Rectal smooth muscle tissue (tissue), 1 donor: ENCODE results near the gene IL24.

ENCODE experiments used
- H3K27ac ChIP-seq: one replicate; pipeline ENCODE4 v1.7.0; 2013; ENCODE audit warnings: low read depth, low read length, inconsistent platforms
- H3K27me3 ChIP-seq: one replicate; pipeline ENCODE4 v1.7.0; 2013; ENCODE audit warnings: low read length; ENCODE audit not compliant: control insufficient read depth, insufficient read depth
- H3K36me3 ChIP-seq: one replicate; pipeline ENCODE4 v1.7.0; 2013; ENCODE audit warnings: low read length; ENCODE audit not compliant: control insufficient read depth, insufficient read depth
- H3K4me1 ChIP-seq: one replicate; pipeline ENCODE4 v1.7.0; 2013; ENCODE audit warnings: low read length; ENCODE audit not compliant: control insufficient read depth, insufficient read depth
- H3K4me3 ChIP-seq: one replicate; pipeline ENCODE4 v1.7.0; 2013; ENCODE audit warnings: low read length
- H3K9ac ChIP-seq: one replicate; pipeline ENCODE4 v1.7.0; 2013; ENCODE audit warnings: low read length

Gene IL24

DNA sequence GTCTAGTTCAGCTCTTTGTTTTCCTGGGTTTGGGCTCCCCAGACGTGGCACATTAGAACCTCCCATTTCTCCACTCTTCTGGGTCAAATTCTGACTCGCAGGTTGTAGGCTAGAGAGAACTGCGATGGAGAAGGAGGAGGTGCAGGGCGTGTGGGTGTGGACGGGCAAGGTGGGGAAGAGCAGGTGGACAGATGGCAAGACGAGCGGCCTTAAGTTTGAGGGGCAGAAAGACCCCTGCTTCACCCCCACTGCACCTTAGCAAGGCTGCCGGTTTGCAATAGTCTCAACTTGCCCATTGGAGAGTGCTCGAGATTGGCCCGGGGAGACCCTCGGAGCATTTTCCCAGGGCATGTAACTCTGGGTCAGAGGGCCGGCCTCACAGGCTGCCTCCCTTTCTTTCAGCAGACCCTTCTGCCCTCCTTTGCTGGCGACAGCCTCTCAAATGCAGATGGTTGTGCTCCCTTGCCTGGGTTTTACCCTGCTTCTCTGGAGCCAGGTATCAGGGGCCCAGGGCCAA lies 1.7 kb downstream of the IL24 start:
- no peak overlapping the region for H3K9ac ChIP-seq
- no peak overlapping the region for H3K27ac ChIP-seq
- H3K36me3 ChIP-seq, result no peaks in the 10 kb centered on the region
- no peaks in the 10 kb centered on the region for H3K27me3 ChIP-seq
- H3K4me1 ChIP-seq, result no peaks in the 10 kb centered on the region
- H3K4me3 ChIP-seq, result no peak overlapping the region

DNA sequence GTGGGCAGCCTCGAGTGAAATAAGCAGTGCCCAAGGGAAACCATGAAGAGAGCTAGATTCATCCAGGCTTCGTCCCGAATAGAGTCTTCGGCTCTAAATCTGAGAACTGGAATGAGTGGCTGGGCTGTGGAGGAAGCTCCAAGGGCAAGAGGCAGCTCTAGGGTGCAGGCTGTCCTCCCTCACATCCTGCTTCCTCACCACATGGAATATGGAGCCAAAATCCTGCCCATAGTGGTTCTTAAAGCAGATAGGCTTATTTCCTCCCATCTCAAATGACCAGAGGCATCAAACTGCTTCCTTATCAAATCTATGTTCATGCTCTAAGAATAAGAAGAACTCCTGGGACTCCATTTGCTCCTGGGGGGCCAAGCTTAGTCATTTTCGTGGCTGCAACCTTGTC lies 2.5 kb downstream of the IL24 start:
- Histone ChIP-seq H3K9ac (no peak overlapping the region), H3K36me3 (no peaks in the 10 kb centered on the region), H3K27ac (no peak overlapping the region), H3K27me3 (no peaks in the 10 kb centered on the region), H3K4me1 (no peaks in the 10 kb centered on the region), H3K4me3 (no peak overlapping the region)

DNA sequence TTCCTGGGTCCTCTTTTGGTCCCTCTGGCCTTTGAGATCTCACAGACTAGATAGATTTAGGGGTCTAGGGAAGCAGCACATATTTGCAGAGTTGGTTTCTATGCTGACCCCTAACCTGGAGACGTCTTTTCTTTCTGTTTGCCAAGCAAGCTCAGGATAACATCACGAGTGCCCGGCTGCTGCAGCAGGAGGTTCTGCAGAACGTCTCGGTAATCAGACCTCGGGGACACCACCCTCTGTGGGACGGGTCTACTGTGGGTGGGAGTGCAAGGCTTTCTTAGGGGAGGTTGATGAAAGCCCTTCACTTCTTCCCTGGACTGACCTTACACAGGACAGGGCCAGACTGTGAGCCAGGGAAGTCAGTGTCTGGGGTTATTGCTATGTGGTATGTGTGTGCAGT lies 2.9 kb downstream of the IL24 start:
- no peak overlapping the region for H3K4me3 ChIP-seq
- no peak overlapping the region for H3K27ac ChIP-seq
- H3K9ac ChIP-seq, result no peak overlapping the region
- no peaks in the 10 kb centered on the region for H3K27me3 ChIP-seq
- no peaks in the 10 kb centered on the region for H3K4me1 ChIP-seq
- H3K36me3 ChIP-seq, result no peaks in the 10 kb centered on the region

DNA sequence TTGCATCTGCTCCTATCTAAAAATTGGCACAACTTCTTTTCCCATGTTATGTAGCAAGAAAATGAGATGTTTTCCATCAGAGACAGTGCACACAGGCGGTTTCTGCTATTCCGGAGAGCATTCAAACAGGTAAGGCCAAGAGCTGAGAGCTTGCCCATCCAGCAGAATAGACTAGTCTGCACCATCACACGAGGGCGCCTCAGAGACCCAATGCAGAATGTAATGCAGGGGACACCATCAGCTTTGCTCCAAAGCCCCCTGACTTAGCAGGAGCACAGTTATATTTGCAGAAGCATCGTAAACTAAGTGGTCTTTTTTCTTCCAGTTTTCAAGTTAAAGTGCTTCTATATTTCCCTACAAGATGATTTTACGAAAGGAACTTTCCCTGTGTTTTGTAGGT lies 4.7 kb downstream of the IL24 start:
- Histone ChIP-seq H3K9ac (no peak overlapping the region), H3K27me3 (no peaks in the 10 kb centered on the region), H3K4me3 (no peak overlapping the region), H3K27ac (no peak overlapping the region), H3K36me3 (no peaks in the 10 kb centered on the region), H3K4me1 (no peaks in the 10 kb centered on the region)

DNA sequence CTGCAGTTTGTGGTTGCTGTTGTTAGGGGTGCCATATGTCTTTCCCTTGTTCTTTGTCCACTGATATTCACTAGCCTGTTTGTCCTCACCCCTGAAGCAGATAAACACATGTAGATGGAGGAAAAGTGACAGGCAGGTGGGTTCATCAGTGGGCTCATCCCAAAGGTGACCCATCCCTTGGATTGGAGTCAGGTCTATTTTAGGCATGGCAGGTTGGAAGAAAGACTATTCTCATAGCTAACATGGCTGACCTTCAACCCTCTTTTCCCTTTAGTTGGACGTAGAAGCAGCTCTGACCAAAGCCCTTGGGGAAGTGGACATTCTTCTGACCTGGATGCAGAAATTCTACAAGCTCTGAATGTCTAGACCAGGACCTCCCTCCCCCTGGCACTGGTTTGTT lies 5.5 kb downstream of the IL24 start:
- Histone ChIP-seq H3K9ac (no peak overlapping the region), H3K36me3 (no peaks in the 10 kb centered on the region), H3K4me1 (no peaks in the 10 kb centered on the region), H3K4me3 (no peak overlapping the region), H3K27ac (no peak overlapping the region), H3K27me3 (no peaks in the 10 kb centered on the region)

DNA sequence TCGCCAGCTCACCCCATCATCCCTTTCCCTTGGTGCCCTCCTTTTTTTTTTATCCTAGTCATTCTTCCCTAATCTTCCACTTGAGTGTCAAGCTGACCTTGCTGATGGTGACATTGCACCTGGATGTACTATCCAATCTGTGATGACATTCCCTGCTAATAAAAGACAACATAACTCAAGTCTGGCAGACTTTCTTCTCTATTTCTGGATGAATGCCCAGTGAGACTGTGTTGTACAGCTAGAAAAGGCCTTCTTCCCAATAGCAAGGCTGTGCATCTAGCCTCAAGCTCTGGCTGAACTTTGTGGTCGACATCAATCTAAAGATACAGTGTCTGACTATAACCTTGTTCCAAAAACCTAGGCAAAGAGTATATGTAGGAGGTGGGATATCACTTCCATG lies 6.4 kb downstream of the IL24 start:
- Histone ChIP-seq H3K36me3 (no peaks in the 10 kb centered on the region), H3K27me3 (no peaks in the 10 kb centered on the region), H3K4me1 (no peaks in the 10 kb centered on the region), H3K9ac (no peak overlapping the region), H3K27ac (no peak overlapping the region), H3K4me3 (no peak overlapping the region)

DNA sequence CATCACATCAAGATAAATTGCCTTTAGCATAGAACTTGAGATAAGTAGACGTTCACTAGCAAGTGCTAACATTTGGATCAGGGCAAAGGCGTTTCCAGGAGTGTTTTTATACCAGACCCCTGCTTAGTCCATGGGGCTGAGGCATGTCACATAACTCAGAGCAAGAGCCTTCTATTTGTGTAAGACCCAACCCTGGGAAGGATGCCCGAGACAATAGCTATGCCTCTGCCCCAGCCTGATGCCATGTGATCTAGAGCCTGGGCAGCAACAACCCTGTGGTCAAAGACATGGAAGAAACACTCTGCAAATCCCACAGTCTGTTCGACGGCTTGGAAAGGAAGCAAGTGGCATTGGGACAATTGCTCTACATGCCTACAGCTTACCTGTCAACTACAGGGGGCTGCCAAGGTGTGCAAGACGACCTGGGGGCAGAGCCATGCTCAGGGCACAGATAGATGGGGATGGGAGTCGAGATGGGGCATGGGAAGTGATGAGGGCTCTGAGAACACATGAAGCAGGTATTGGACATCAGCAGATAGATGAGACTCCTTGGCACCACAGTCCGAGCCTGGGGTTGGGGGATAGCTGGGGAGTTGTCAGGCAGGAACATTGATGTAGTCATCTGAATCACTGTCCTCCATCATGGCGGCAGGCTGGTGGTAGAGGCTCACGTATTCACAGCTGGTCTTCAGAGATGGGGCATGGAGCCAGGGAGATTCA lies 7.3 kb downstream of the IL24 start:
- Histone ChIP-seq H3K27ac (no peak overlapping the region), H3K9ac (no peak overlapping the region), H3K27me3 (peaks cover 1% of the 10 kb centered on the region), H3K4me3 (no peak overlapping the region), H3K36me3 (no peaks in the 10 kb centered on the region), H3K4me1 (no peaks in the 10 kb centered on the region)

DNA sequence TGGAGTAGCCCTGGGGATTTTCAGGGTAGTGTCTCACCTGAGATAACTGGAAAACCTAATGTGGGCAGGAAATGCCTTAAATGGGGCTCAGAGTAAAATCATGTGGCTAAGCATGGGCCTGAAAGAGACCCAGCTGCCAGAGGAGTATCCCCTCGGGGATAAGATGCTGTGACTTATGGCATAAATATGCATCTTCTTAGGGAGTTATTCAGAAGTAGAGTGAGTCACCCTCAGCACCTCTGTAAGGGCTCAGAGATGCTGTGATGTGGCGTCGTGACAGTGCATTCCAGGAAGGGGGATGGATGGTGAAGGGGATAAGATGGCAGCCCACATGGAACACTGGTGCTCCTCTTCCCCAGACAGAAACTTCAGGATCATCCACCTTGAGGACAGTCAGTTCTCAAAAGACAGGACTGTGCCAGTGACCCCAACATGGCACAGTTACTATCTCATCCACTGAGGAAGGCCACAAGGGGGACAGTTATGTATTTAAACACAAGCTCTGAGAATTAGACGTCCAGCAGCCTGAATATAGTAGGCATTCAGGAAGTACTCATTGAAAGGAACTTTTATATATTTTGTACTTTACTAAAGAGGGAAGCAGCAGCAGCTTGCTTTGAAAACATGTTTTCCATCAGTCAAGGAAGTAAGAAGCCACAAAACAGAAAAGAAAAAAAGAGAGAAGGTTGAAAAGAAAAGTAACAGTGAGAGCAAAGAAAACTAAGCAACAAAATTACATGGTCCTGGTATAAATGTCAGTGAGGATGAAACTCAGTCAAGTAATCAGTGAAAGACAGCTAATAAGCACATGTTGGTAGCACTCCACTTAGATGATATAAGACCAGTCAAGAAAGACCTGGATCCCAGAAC lies 8.3 kb downstream of the IL24 start:
- no peak overlapping the region for H3K4me3 ChIP-seq
- H3K9ac ChIP-seq, result no peak overlapping the region
- H3K27ac ChIP-seq, result no peak overlapping the region
- H3K27me3 ChIP-seq, result peaks cover 10% of the 10 kb centered on the region
- H3K4me1 ChIP-seq, result peaks cover 4% of the 10 kb centered on the region
- H3K36me3 ChIP-seq, result no peaks in the 10 kb centered on the region

DNA sequence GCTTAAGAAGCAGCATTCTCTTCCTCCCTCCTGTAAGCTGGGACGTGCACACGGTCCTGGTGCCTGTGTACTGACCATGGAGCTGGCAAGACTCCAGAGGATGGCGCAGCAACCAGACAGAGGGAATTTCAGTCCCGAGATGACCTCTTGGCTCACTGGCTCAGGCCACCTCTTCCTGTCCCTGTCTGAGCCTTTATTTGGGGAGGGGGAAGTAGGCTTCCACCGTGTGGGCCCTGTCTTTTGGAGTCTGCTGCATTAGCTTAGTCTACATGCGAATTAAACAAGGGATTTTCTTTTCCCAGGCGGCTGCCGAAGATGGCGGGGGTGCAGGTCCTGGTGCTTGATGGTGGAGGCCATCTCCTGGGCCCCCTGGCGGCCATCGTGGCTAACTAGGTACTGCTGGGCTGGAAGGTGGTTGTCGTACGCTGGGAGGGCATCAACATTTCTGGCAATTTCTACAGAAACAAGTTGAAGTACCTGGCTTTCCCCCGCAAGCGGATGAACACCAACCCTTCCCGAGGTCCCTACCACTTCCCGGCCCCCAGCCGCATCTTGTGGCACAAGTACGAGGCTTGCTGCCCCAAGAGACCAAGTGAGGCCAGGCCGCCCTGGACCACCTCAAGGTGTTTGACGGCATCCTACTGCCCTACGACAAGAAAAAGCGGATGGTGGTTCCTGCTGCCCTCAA lies 10.2 kb downstream of the IL24 start:
- H3K27ac ChIP-seq, result no peak overlapping the region
- H3K9ac ChIP-seq, result no peak overlapping the region
- H3K4me1 ChIP-seq, result peaks cover 4% of the 10 kb centered on the region
- peaks cover 10% of the 10 kb centered on the region for H3K27me3 ChIP-seq
- no peaks in the 10 kb centered on the region for H3K36me3 ChIP-seq
- no peak overlapping the region for H3K4me3 ChIP-seq

DNA sequence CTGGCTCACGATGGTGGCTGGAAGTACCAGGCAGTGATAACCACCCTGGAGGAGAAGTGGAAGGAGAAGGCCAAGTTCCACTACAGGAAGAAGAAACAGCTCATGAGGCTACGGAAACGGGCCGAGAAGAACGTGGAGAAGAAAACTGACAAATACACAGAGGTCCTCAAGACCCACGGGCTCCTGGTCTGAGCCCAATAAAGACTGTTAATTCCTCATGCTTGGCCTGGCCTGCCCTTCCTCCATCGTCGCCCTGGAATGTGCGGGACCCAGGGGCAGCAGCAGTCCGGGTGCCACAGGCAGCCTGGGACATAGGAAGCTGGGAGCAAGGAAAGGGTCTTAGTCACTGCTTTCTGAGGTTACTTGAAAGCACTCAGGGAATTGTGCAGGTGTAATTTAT lies 10.8 kb downstream of the IL24 start:
- peaks cover 4% of the 10 kb centered on the region for H3K4me1 ChIP-seq
- peaks cover 10% of the 10 kb centered on the region for H3K27me3 ChIP-seq
- H3K36me3 ChIP-seq, result no peaks in the 10 kb centered on the region
- H3K4me3 ChIP-seq, result no peak overlapping the region
- no peak overlapping the region for H3K27ac ChIP-seq
- no peak overlapping the region for H3K9ac ChIP-seq

DNA sequence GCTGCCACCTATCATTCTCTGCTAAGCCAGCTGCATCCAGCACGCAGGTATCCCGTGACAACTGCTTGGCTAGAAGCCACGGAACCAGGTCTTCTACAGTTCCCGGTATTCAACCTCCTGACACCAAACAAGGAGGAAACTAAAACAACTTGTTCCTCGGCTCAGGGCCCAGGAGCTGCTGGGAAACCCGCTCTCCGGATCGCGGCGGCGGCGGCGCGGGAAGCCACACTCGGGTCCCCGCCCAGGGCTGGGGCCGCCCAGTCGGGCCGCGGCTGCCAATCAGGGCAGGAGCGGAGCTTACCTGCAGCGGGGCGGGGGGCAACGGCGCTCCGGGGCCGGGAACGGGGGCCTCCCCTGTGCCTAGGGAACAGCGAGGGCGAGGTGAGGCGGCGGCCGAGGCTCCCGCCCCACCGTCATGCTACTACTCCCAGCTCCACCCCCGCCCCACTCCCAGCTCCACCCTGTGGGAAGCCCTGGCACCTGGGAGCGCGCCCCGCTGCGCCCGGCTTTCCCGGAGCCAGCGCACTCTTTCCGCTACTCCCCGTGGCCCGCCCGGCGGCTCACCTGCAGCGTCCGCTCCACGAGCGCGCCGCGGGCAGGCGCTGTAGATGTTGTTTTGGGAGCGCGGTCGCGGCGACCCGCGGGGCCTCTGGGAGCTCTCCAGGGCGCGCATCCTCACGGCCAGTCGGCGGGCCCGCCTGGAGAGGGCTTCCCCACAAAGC lies 12.1 kb downstream of the IL24 start:
- Histone ChIP-seq H3K27ac (no peak overlapping the region), H3K4me3 (peak overlapping the region; percentile 63), H3K36me3 (no peaks in the 10 kb centered on the region), H3K27me3 (peaks cover 10% of the 10 kb centered on the region), H3K9ac (no peak overlapping the region), H3K4me1 (peaks cover 4% of the 10 kb centered on the region)

DNA sequence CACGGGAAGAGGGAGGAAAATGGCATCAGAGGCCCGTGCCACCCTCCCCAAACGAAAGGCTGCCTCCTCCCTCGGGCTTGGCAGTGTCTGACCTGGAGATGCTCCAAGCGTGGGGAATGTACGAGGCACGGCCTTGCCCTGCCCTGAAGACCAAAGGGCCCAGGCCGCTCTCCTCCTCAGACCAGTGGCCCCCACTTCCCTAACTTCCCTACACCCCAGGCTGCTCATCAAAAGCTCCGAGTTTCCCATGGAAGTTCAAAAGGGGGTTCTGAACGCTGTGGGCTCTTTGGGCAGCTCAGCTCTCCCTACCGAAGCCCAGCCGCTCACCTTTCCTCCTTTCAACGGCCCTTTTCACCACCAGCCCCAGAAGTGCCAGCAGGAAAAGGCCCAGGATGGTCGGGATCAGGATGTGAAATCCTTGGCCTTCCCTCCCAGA lies 12.7 kb downstream of the IL24 start:
- Histone ChIP-seq H3K4me1 (peaks cover 4% of the 10 kb centered on the region), H3K27ac (no peak overlapping the region), H3K9ac (no peak overlapping the region), H3K27me3 (peaks cover 10% of the 10 kb centered on the region), H3K4me3 (peak overlapping the region; percentile 63), H3K36me3 (no peaks in the 10 kb centered on the region)
